OCI-LY7 (cell line): Measurements from ENCODE around the gene OCSTAMP. TPM values are rescaled to one million over a fixed set of nuclear protein-coding genes. Genes with fewer than 3 reads are reported as not detected.

ENCODE experiments used
- BruUV-seq: library from RNA; stranded (reverse); fragments of 400-500 nt; replicated peaks from 2 replicates; lab custom pipeline; 2021; lab: Mats Ljungman, UMichigan
- CTCF ChIA-PET: fragments of 300-600 bp; sonication (Branson Sonifier 250); formaldehyde crosslinking; loops from one replicate; lab custom pipeline; 2022; ENCODE audit warnings: antibody characterized with exemption; ENCODE audit not compliant: unreplicated experiment; lab: Charles Lee
- POLR2A ChIA-PET: fragments of 300-600 bp; sonication (Branson Sonifier 250); formaldehyde crosslinking; loops from one replicate; lab custom pipeline; 2022; ENCODE audit warnings: antibody characterized with exemption; lab: Charles Lee
- DNase-seq: peaks from one replicate; pipeline ENCODE4 v3.0.0-alpha.2; 2015; ENCODE audit warnings: low spot score
- H2AFZ ChIP-seq: fragments of 200-600 bp; sonication (generic), shearing (Covaris generic); 2 replicates; pipeline ENCODE4 v1.6.1; 2014; ENCODE audit warnings: mild to moderate bottlenecking, antibody characterized with exemption, low read length, moderate library complexity
- H3K27ac ChIP-seq: fragments of 200-600 bp; sonication (generic); 2 replicates; pipeline ENCODE4 v1.5.1; 2014; ENCODE audit warnings: mixed run types, low read depth, mild to moderate bottlenecking, moderate library complexity, low read length, inconsistent platforms; ENCODE audit not compliant: poor library complexity, severe bottlenecking
- H3K36me3 ChIP-seq: fragments of 200-600 bp; sonication (generic); 2 replicates; pipeline ENCODE4 v1.6.1; 2014; ENCODE audit warnings: mild to moderate bottlenecking, antibody characterized with exemption, low read length, moderate library complexity, mixed read lengths; ENCODE audit not compliant: insufficient read depth
- H3K4me1 ChIP-seq: fragments of 200-600 bp; sonication (generic); 2 replicates; pipeline ENCODE4 v1.5.1; 2014; ENCODE audit warnings: mild to moderate bottlenecking, low read length; ENCODE audit not compliant: insufficient read depth, poor library complexity, severe bottlenecking
- H3K4me2 ChIP-seq: fragments of 200-600 bp; sonication (generic); 2 replicates; pipeline ENCODE4 v1.6.1; 2014; ENCODE audit warnings: mild to moderate bottlenecking, low read length
- H3K4me3 ChIP-seq: fragments of 200-600 bp; sonication (generic); 2 replicates; pipeline ENCODE4 v1.5.1; 2014; ENCODE audit warnings: mild to moderate bottlenecking, low read depth, low read length; ENCODE audit not compliant: poor library complexity, severe bottlenecking
- H3K79me2 ChIP-seq: fragments of 200-600 bp; sonication (generic); 2 replicates; pipeline ENCODE4 v1.6.1; 2016; ENCODE audit warnings: low read depth, mild to moderate bottlenecking, low read length, moderate library complexity, mixed read lengths; ENCODE audit not compliant: insufficient read depth
- H3K9me2 ChIP-seq: fragments of 200-600 bp; sonication (generic); 2 replicates; pipeline ENCODE4 v1.6.1; 2016; ENCODE audit warnings: mild to moderate bottlenecking, low read length, mixed read lengths; ENCODE audit not compliant: insufficient read depth
- H3K9me3 ChIP-seq: fragments of 200-600 bp; sonication (generic); 2 replicates; pipeline ENCODE4 v1.6.1; 2014; ENCODE audit warnings: mild to moderate bottlenecking, mixed run types, low read length, mixed read lengths
- H4K20me1 ChIP-seq: fragments of 200-600 bp; sonication (generic); 2 replicates; pipeline ENCODE4 v1.6.1; 2014; ENCODE audit warnings: mild to moderate bottlenecking, antibody characterized with exemption, low read length, moderate library complexity, mixed read lengths; ENCODE audit not compliant: insufficient read depth
- CTCF ChIP-seq: fragments of 200-600 bp; sonication (generic); conservative IDR thresholded peaks from 2 replicates; pipeline ENCODE4 v1.5.1; 2014; ENCODE audit warnings: mild to moderate bottlenecking, antibody characterized with exemption, low read length, moderate library complexity, mixed read lengths
- EZH2phosphoT487 ChIP-seq: fragments of 200-600 bp; sonication (generic); IDR thresholded peaks from 2 replicates; pipeline ENCODE4 v1.6.1; 2018; ENCODE audit warnings: low read depth, borderline replicate concordance, mild to moderate bottlenecking, mixed run types, antibody characterized with exemption, low read length, moderate library complexity, mixed read lengths
- intact Hi-C: fragments of 100-400 bp; cut with micrococcal nuclease; formaldehyde crosslinking; loops from one replicate; pipeline ENCODE4 v1.10.0; 2022; ENCODE audit not compliant: unreplicated experiment
- total RNA-seq, 2 experiments: library from RNA; depleted of rRNA in 1 of 2; stranded (reverse); fragments of >200 nt in 1 of 2; shearing (Covaris generic) in 1 of 2; gene quantifications; 2 replicates each; pipeline ENCODE4 v1.2.3, GENCODE V29; 2014 to 2022

The OCSTAMP gene
- total RNA-seq, 2 experiments from 2014 or later, result not detected

DNA sequence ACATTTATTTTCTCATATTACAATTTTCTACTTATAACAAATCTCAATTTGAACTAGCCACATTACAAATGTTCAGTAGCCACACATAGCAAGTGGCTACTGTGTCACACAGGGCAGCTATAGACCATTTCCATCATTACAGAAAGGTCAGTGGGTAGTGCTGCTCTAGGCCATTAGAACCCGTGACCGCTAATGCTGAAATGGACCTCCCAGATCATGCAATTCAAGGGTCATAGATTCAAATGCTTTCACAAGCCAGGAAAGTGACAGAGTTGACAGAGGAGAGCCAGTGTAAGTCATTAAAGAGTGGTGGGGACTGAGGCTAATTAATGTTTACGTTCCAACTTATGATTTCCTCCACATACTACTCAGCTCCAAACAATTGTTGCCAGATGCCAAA lies 3.5 kb upstream of the OCSTAMP start:
- intact Hi-C loops, result no loop called here
- no peaks in the 10 kb centered on the region for H3K36me3 ChIP-seq
- H3K9me3 ChIP-seq, result no peaks in the 10 kb centered on the region
- H3K4me1 ChIP-seq, result peaks cover 10% of the 10 kb centered on the region
- no peak overlapping the region for H3K4me2 ChIP-seq
- no peaks in the 10 kb centered on the region for H3K9me2 ChIP-seq
- CTCF ChIA-PET, result no interaction called here
- no peak overlapping the region for H2AFZ ChIP-seq
- TF ChIP-seq CTCF, result no peak
- no peak for TF ChIP-seq EZH2phosphoT487
- POLR2A ChIA-PET, result no interaction called here
- no TSS peak for BruUV-seq
- H3K27ac ChIP-seq, result no peak overlapping the region
- H3K79me2 ChIP-seq, result no peaks in the 10 kb centered on the region
- no peak overlapping the region for H3K4me3 ChIP-seq
- no peaks in the 10 kb centered on the region for H4K20me1 ChIP-seq
- no peak for DNase-seq

GRCh38 chr20:46552460-46553420 lies 2.3 kb upstream of the OCSTAMP start:
- BruUV-seq, result no TSS peak
- Histone ChIP-seq H4K20me1 (no peaks in the 10 kb centered on the region), H3K4me2 (peak overlapping the region; percentile 35; the same call in 1 of the 2 replicates), H2AFZ (no peak overlapping the region), H3K9me3 (no peaks in the 10 kb centered on the region), H3K4me1 (peaks cover 10% of the 10 kb centered on the region), H3K36me3 (no peaks in the 10 kb centered on the region), H3K79me2 (no peaks in the 10 kb centered on the region), H3K4me3 (no peak overlapping the region), H3K27ac (no peak overlapping the region), H3K9me2 (no peaks in the 10 kb centered on the region)
- ChIA-PET POLR2A (no interaction called here), CTCF (no interaction called here)
- TF ChIP-seq EZH2phosphoT487 (no peak), CTCF (no peak)
- no peak for DNase-seq
- intact Hi-C loops, result no loop called here
